Activated CD8-positive, alpha-beta memory T cell treated with anti-CD3 and anti-CD28 coated beads, Interleukin-2, amount 50 U/mL, for 4 hours (primary cell): ENCODE measurements around the gene TTYH3.
"Not testable (repeated sequence)": the region's sequence is repeated elsewhere in the genome, so short reads cannot be mapped to it uniquely, and the experiment has no call there.

Experiments used
- DNase-seq: peaks from one replicate; pipeline ENCODE4 v3.0.0-alpha.2; 2020

Gene TTYH3, protein sequence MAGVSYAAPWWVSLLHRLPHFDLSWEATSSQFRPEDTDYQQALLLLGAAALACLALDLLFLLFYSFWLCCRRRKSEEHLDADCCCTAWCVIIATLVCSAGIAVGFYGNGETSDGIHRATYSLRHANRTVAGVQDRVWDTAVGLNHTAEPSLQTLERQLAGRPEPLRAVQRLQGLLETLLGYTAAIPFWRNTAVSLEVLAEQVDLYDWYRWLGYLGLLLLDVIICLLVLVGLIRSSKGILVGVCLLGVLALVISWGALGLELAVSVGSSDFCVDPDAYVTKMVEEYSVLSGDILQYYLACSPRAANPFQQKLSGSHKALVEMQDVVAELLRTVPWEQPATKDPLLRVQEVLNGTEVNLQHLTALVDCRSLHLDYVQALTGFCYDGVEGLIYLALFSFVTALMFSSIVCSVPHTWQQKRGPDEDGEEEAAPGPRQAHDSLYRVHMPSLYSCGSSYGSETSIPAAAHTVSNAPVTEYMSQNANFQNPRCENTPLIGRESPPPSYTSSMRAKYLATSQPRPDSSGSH

DNA sequence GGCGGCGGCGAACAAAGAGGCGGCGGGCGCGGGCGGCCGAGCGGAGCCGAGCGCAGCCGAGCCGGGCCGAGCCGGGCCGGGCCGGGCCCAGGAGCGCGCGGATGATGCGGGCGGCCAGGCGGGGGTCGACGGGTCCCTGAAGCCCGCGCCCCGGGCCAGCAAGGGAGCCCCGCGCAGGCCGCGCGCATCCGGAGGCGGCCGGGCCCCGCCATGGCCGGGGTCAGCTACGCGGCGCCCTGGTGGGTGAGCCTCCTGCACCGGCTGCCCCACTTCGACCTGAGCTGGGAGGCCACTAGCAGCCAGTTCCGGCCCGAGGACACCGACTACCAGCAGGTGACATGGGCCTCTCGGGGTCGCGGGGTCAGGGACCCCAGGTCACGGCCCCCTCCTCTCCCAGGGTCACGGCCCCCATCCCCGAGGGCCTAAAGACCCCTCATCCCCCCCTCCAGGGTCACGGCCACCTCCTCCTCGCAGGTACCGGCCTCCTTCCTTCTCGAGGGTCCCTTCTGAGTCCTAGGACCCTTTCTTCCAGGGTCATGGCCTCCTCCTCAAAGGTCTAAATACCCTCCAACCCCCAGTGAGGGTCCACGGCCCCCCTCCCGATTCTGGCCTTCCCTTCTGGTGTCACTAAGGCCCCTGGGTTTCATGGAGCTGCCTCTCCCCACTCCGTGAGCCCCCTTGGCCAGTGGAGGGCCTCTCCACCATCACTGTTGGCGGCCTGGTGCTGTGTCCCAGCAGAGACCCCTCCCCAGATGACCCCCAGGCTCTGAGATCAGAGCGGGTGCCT, at the start of gene TTYH3:
TSS of gene TTYH3 (plus strand) at position 41 of the 787 bp plus-strand sequence. CDS start at position 211, 170 bp downstream.
- no peak for DNase-seq

DNA sequence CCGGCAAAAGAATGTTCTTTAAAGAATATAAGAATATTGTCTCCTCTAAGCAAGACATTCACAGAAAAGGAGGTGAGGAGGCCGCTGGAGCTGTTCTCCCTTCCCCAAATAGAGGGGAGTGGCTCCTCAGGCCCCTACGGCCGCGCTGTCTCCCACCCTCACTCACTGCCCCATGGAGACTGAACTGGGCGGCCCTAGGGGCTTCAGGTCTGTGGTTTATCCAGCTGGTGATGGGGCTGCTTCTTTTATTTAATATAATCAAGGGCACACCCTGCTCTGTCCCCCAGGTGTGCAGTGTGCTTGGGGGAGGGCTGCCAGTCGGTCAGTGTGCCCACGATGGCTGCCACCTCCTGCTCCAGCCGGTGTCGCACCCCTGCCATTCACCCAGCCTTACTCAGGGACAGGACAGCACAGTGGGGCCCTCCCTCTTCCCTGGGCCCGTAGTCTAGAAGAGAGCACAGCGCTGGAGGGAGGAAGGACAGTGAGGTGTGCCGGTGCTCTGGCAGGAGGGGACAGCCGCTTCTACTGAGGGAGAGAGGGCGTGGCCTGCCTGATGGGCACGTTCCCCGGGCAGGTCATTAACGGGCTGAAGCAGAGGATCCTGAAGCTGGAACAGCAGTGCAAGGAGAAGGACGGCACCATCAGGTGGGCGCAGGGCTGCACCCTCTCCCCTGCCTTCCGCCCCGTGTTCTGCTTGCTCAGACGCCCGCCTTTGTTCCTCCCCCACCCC, 49.6 kb upstream of the TTYH3 start:
- no peak for DNase-seq

DNA sequence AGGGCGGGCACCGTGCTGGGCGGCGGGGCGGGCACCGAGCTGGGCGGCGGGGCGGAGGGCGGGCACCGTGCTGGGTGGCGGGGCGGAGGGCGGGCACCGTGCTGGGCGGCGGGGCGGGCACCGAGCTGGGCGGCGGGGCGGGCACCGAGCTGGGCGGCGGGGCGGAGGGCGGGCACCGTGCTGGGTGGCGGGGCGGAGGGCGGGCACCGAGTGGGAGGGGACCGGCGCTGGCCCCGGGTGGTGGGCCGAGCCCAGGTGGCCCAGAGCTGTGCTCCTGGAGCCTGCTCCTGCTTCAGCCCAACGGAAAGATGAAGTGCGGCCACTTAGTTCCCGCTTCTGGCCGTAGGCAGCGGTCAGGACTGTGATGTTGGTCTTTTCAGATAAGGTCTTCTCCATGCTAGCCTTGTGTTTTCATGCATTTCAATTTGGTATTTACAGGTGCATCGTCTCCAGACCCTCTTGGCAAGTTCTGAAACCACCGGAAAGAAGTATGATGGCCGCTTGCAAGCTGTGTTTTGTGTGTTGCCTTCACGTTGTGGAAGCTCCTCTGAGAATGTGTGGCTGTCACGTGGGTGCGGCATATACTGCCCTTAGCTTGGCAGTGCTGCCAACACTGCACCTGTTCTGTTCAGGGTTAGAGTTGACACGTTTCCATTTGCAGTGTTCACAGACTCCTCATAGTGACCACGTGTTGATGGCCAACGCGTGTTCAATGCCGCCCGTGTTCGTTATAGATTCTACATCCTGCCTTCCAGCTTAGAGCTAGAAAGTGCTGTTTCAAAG, 47.8 kb upstream of the TTYH3 start:
- no peak for DNase-seq

DNA sequence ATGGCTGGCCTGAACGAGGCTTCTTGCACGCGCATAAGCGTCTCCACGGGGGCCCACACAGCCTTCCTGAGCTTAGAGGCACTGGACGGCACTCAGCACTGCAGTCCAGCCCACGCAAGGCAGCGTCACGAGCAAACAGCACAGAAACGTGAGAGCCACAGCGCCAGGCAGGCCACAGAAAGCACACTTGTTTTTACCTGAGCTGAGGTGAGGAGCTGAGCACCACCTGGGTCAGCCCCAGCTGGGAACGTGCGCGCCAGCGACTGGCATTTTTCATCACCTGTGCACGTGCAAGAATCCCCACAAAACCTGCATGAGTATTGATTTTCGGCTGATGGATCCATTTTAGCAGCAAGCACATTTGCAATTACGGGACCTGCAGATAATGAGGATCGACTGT, 46.3 kb upstream of the TTYH3 start:
- DNase-seq: no peak

DNA sequence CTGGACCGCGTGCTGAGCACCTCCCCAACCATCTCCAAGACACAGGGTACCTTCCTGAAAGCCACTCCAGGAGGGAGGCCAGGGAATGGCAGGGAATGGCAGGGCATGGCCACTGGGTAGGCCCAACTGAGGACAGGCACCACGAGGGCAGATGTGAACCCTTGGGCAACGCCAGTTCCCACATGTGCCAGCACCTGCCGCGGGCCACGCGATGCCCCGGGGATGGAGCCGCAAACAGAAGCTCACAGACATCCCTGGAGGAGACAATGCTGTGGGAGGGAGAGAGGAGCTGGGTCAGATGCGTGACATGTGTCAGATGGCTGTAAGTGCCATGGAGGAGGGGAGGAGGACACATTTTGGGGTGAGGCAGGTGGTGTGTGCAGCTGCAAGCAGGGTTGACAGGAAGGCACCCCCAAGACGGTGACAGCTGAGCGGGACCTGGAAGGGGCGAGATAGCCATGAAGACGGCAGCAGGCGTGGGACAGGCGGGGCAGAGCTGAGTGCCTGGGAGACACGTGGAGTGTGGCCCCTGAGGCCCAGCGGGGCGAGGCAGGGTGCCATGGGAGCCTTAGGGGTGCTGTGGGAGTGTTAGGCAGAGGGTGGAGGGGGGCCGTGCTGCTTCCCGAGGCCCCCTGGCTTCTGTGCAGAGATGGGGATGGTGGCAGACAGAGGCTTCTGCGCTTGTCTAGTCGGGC, 45.3 kb upstream of the TTYH3 start:
- no peak for DNase-seq

DNA sequence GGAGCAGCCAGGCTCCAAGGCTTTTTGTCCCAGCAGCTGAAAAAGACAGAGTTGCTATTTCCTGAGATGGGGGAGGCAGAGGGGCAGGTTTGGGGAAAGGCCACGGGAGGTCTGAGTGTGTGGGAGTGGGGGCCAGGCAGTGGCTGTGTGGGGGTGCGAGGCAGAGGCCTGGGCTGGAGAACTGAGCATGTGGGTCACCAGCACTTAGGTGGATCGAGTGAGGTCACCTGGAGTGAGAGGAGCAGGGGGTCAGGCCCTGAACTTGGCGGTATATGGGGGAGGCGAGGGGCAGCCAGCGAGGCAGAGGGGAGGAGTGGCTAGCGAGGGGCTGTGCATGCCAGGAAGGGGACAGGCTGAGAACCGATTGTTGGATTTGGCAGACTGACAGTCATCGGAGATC, 44.7 kb upstream of the TTYH3 start:
- DNase-seq: no peak

DNA sequence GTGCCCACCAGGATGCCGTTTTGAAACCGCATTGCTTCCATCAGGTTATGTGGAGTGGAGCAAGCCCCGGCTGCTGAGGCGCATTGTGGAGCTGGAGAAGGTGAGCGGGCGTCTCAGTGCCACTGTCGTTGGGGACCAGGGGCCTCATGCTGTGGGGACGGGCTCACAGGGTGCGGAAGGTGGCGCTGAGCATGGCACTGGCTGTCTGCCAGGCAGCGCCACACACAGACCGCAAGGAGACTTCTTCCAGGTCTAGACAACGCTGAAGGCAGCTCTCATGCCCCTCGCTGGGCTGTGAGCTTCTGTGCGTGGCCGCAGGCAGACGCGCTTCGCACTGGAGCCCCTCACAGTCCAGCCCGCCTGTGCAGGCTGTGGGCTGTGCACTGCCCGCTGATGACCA, 44.0 kb upstream of the TTYH3 start:
- no peak for DNase-seq

DNA sequence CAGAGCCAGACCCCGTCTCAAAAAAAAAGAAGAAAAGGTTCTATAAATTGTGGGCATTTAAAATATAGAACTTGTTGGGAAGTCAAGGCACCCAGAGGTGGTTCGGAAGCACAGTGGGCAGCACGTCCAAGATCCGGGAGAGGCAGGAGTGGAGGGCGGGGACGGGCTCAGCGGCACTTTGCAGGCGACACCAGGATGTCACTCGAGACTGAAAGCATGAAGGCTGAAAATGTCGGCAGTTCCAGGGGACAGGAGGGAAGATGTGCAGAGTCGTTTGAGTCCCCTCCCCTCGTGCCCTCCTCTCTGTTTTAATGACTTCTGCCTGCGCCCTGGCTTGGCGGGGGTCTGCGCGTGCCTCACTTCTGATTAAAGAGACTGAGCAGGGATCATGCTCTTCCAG, 42.4 kb upstream of the TTYH3 start:
- no peak for DNase-seq

DNA sequence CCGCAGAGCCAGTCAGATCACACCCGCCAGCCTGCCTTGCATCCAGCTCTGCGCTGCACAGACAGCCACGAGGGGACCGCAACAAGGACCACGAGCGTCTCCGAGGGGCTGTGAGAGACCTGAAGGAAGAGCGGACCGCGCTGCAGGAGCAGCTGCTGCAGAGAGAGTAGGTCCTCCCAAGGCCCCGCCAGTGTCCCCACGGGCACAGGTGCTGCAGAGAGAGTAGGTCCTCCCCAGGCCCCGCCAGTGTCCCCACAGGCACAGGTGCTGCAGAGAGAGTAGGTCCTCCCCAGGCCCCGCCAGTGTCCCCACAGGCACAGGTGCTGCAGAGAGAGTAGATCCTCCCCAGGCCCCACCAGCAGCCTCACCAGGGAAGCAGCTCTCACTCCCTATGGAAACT, 41.8 kb upstream of the TTYH3 start:
- not testable (repeated sequence) for DNase-seq

DNA sequence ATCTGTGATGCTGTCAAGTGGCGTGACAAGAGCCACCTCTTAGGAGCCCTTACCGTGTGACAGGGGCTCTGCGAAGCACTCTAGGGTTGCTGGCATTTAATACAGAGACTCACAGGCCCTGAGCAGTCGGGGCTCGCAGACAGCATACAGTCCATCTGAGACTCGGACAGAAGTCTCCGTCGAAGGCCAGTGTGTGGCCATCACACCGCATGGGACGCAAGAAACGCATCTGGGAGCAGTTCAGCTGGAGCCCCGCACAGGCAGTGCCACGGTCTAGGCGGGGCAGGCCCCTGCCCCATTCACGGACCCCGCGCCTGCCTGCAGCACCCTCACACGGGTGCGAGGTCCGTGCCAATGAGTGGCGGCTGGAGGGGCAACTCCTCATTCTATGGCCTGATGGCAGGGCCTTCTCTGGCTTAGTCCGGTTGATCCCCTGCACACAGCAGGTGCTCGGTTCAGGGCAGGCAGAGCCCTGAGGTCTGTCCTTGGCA, 39.4 kb upstream of the TTYH3 start:
- DNase-seq: no peak

DNA sequence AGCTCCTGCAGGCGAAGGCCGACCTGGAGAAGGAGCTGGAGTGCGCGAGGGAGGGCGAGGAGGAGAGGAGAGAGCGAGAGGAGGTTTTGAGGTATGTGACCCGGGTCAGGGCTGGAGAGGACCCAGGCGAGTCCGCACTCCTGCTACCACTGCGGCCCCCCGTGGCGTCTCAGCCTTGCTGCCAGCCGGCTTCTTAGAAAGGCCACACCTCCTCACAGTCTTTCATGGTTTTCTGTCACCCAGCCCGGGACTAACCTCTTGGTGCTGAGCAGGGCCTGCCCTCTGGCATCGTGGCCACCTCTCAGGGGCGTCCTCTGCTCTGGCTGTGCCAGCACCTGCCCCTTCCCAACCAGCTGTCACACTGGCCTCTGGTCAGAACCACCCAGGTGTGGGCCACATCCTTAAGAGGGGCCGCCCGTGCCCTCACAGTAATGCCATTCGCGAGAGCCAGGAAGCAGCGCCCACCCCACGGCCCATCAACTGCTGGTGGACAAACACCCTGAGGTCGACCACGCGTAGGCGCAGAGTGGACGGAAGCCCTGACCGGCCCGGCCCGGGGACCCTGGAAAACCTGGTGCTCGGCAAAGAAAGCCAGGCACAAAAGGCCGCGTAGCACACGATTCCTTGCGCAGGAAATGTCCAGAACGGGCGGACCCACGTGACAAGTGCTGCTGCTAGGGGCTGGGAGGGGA, 38.6 kb upstream of the TTYH3 start:
- no peak for DNase-seq

DNA sequence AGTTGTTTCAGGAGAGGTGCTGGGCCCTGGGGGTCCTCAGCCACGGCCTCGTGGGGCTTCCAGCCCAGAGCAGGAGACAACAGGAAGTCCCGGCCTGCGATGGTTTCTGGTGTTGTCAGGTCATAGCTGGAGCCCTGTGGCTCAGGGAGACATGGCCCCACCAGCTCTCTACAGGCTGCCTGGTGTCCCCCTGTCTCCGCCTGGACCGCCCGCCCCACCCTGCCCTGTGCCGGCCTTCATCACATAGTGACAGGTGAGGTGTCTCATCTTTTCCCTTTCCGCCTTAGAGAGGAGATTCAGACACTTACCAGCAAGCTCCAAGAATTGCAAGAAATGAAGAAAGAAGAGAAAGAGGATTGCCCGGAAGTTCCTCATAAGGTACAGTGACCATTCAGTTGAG, 37.2 kb upstream of the TTYH3 start:
- no peak for DNase-seq

DNA sequence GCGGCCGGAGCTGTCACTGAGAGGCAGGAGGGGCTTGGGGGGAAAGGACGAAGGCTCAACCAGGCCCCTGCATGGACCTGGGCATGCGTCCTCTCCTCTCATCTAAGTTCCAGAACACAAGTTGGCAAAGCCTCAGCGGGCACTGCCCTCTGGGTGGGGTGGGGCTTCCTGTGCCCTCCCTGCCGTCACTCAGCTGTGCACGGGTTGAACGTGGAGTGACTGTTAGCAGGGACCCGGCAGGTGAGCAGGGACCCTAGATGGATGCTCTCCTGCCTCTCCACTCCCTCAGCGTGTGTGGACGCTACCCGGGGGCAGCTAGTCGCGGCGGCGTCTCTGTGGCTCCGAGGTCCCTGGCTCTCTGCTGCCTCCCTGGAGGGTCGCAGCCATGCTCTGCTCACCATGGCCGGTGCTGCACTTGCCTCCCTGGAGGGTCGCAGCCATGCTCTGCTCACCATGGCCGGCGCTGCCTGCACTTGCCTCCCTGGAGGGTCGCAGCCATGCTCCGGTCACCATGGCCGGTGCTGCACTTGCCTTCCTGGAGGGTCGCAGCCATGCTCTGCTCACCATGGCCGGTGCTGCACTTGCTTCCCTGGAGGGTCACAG, 36.4 kb upstream of the TTYH3 start:
- DNase-seq: no peak

DNA sequence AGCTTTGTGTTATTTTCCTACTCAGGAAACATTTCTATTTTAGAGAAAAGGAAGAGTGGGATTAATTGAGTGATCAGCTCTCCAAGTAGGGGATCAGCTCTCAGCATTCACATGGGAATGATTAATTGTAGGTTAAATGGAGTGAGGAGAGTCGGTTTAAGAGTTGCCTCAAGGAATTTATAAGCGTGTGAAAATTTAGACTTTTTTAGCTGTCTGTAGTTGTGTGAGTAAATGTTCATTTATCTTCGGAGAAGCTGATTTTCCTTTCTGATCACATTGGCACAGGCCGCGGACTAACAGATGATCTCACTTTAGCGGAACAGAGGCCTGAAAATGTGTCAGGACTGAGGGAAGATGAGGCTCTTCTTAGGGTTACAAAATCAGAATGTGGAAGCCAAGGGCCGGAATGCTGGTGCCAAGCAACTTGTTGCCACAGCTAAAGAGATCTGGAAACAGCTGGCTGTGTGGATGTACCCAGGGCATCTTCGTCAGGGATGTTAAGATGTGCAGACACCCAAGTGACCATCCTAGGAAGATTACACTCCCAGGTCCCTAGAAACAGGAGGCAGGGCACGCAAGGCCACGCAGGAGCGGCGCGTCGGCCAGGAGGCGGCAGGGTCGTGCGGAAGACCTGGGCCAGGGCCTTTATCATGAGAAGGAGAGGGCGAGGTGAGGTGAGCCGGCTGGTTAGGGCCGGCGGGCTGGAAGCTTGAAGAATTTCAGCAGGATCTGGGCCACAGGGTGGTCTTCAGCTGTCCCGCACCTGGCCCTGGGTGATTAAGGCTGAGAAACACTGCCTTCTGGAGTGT, 35.1 kb upstream of the TTYH3 start:
- no peak for DNase-seq

DNA sequence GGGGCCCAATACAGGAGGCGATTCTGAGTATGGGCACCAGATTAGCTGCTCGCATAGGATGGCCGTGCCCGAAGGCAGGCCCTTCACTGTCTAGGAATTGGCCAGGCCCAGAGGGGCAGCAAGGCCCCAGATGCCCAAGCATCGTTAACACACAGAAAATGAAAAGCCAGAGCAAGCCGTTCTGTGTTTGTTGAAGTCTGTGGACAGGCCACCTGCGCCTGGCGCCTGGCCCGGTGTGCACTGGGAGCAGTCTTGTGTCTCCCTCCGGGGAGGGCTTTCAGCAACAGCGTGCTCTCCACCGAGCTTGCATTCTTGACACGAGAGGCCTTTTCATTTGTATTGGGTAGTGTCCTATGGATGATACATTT, 34.5 kb upstream of the TTYH3 start:
- no peak for DNase-seq

DNA sequence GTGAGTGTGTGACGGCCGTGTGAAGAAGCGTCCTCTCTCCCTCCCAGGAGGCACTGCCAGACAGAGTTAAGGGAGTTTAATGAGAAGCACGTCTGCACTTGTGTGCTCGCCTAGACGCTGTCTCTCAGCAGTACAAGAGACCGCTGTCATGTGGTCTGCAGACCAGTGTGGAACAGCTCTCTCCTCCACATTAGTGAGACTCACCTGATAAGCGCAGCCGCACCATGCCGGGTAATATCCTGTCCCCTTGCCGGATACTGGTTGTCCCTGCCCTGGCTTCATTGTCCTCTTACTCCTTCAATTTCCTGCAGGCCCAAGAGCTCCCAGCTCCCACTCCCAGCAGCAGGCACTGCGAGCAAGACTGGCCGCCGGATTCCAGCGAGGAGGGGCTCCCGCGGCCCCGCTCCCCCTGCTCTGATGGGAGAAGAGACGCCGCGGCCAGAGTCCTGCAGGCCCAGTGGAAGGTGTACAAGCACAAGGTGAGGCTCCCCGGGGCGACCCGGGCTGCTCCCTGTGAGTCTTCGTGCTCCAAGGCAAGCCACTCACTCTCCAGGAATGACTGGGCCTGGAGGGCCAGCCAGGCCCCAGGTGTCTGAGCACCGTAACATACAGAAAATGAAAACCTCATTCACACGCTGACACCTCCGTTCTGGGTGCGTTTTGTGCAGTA, 33.5 kb upstream of the TTYH3 start:
- DNase-seq: no peak

DNA sequence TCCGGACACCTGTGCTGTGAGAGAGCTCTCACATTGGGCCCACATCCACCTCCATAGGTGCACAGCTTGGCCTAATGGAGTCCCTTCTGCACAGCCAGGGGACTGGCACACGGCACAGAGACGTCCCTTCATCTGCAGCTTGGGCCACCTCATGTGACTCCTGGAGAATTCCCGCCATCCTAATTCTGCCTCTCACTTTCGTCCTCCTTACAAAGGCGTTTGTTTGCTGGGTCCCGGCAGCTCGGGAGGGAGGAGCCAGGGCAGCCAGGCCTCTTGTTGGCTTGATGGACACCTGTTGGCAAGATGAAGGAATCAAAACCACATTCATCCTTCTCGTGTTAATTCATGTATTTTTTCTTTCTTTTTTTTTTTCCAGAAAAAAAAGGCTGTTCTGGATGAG, 30.7 kb upstream of the TTYH3 start:
- no peak for DNase-seq

DNA sequence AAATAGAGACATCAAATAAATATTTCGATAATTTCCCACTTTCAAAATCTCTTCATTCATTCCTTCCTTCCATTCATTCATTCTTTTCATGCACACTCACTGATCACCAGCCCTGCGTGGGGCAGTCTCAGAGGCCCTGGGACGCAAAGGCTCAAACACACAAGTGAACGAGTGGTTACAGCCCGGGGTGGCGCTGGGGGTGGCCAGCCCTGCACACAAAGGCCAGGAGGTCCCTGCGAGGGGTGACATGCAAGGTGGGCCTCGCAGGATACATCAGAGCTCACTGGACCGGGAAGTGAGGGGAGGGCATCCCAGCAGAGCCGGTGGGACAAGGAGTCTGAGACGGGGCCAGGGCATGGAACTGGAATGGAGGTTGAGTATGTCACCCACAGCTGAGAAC, 29.9 kb upstream of the TTYH3 start:
- no peak for DNase-seq

DNA sequence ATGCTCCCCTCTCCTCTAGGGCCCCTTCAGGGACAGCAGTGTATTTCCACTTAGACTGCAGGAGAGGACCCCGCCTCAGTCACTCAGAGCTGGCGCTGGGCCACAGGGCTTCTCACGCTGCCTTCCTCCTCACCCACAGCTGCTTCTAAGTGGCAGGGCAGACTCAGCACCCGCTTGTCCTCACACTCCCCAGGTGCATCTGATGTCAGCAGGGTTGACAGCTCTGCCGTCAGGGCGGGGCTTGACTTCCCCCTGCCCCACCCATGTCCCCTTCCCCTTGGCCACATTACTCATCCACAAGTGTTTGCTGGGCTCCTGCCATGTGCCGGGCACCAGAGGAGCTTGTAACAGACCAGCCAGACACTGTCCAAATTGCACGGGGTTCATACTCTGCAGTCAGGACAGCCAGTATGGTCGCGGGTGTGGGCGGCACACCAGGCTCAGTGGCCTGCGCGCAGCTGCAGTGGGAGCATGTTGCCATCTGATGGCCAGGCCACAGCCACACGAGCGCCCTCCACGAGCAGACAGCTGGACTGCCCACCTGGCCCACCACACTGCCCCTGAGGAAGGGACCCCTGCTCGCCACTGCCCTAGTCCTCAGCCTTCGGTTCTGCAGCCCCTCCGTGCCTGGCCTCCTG, 29.3 kb upstream of the TTYH3 start:
- DNase-seq: no peak
